ENCODE measurements around the gene ZNF789.
"Not testable (repeated sequence)": the region's sequence is repeated elsewhere in the genome, so short reads cannot be mapped to it uniquely, and the experiment has no call there.

The ZNF789 gene

GRCh38 chr7:99459087-99459486, 13.6 kb upstream of the ZNF789 start:
- no peak for DNase-seq

GRCh38 chr7:99460651-99461050, 12.0 kb upstream of the ZNF789 start:
- no peak for DNase-seq

GRCh38 chr7:99461221-99461620, 11.5 kb upstream of the ZNF789 start:
- no peak for DNase-seq

- no peak for DNase-seq
These were observed 7.3 kb upstream of the ZNF789 start for GRCh38 chr7:99465421-99465768.

- no peak for DNase-seq
These were observed 4.3 kb upstream of the ZNF789 start for GRCh38 chr7:99468336-99468918.

GRCh38 chr7:99469381-99470065, 3.2 kb upstream of the ZNF789 start:
- no peak for DNase-seq

- peak; percentile 23 for DNase-seq
These were observed 566 bp downstream of the ZNF789 start for GRCh38 chr7:99473315-99473596.

GRCh38 chr7:99476107-99476506, 3.4 kb downstream of the ZNF789 start:
- no peak for DNase-seq

- DNase-seq: no peak
These were observed 6.1 kb downstream of the ZNF789 start for GRCh38 chr7:99478464-99479440.

- no peak for DNase-seq
These were observed 12.4 kb downstream of the ZNF789 start for GRCh38 chr7:99485094-99485493.

- no peak for DNase-seq
These were observed 16.5 kb downstream of the ZNF789 start for GRCh38 chr7:99489235-99489634.

- DNase-seq: no peak
These were observed 18.2 kb downstream of the ZNF789 start for GRCh38 chr7:99490878-99491277.

GRCh38 chr7:99493823-99494222, 21.1 kb downstream of the ZNF789 start:
- DNase-seq: no peak

GRCh38 chr7:99497766-99498545, 25.3 kb downstream of the ZNF789 start:
- no peak for DNase-seq

- no peak for DNase-seq
These were observed 25.9 kb downstream of the ZNF789 start for GRCh38 chr7:99498546-99498944.

- no peak for DNase-seq
These were observed 26.7 kb downstream of the ZNF789 start for GRCh38 chr7:99499371-99499720.

GRCh38 chr7:99499721-99500636, 27.3 kb downstream of the ZNF789 start, which contains the start of gene ZNF394:
Gene ZNF394 (minus strand): TSS chr7:99500281. CDS start chr7:99500093, 188 bp downstream.
- DNase-seq: peak; percentile 94

GRCh38 chr7:99500637-99501009, 27.9 kb downstream of the ZNF789 start:
- DNase-seq: no peak

- DNase-seq: not testable (repeated sequence)
These were observed 28.5 kb downstream of the ZNF789 start for GRCh38 chr7:99501236-99501635.

- DNase-seq: no peak
These were observed 31.6 kb downstream of the ZNF789 start for GRCh38 chr7:99504281-99504602.

GRCh38 chr7:99504603-99505323, 32.1 kb downstream of the ZNF789 start, which contains the start of gene ZKSCAN5:
Gene ZKSCAN5 (plus strand): TSS chr7:99504662. CDS start chr7:99506045, 1,383 bp downstream.
- DNase-seq: peak; percentile 96

GRCh38 chr7:99505324-99505662, 32.6 kb downstream of the ZNF789 start:
- no peak for DNase-seq

Data from amniotic stem cell (primary cell).